Measurements from ENCODE around the gene ZFHX3. TPM values are rescaled to one million over a fixed set of nuclear protein-coding genes. Genes with fewer than 3 reads are reported as not detected.

Gene ZFHX3
- total and polyA plus RNA-seq, 2 donors (not counting 1 experiment from before 2014, with no cell fraction given), result 4.7 to 7.3 TPM

- no peaks in the 10 kb centered on the region for H3K27me3 ChIP-seq (ENCODE audit: control insufficient read depth, insufficient read depth, low read length)
- no peak for DNase-seq (ENCODE audit: low read depth in 2 of 2)
- H3K4me3 ChIP-seq (replicated peaks in 1 of 4; ENCODE audit: control extremely low read depth in 1 of 4, insufficient read depth in 1 of 4, low read depth in 3 of 4, low read length in 4 of 4), result no peak overlapping the region
- no peak overlapping the region for H3K4me2 ChIP-seq (ENCODE audit: extremely low read depth, insufficient read depth, low read length)
- H3K9me3 ChIP-seq (ENCODE audit: control insufficient read depth, insufficient read depth, low read depth, low read length), result no peaks in the 10 kb centered on the region
- no peak overlapping the region for H2AFZ ChIP-seq (ENCODE audit: low read length)
- no peaks in the 10 kb centered on the region for H3K36me3 ChIP-seq (ENCODE audit: control insufficient read depth, insufficient read depth, low read length)
- peaks cover 57% of the 10 kb centered on the region for H3K79me2 ChIP-seq (ENCODE audit: control insufficient read depth, insufficient read depth, low read length)
- no peak overlapping the region for H3K9ac ChIP-seq (ENCODE audit: insufficient read depth, low read length)
- no peaks in the 10 kb centered on the region for H4K20me1 ChIP-seq (ENCODE audit: control insufficient read depth, extremely low read depth, insufficient read depth, low read length)
- no peak overlapping the region for H3K27ac ChIP-seq (ENCODE audit: insufficient read depth, low read length)
- TF ChIP-seq CTCF (conservative IDR thresholded peaks at IDR 0.05 in 1 of 2, IDR thresholded peaks at IDR 0.05 in 1 of 2; ENCODE audit: low read depth in 1 of 2, low read length in 2 of 2) (no peak), EZH2 (IDR thresholded peaks at IDR 0.05; ENCODE audit: low read length, missing control alignments) (no peak)
- H3K4me1 ChIP-seq (ENCODE audit: control insufficient read depth, extremely low read depth, insufficient read depth, low read length), result peaks cover 20% of the 10 kb centered on the region
These were observed 105.9 kb downstream of the ZFHX3 start for GRCh38 chr16:72942021-72942420.

DNA sequence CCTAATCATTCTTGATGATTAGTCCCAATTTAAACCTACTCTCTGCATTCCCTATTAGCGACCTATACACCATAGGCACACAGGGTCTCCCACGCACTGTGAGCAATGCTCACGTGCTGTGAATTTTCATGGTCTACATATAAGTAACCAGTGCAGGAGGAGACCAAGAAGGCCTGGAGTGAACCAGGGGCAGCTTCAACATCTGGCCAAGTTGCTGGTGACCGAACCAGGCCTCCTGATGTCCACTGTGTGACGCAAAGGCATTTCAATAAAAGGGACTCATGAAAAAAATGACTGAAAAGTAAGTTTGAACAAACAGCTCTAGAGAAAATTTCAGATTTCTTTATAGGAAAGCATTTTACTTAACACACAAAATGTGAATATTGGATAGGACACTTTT is 107.0 kb downstream of the ZFHX3 start:
- Histone ChIP-seq H3K36me3 (ENCODE audit: control insufficient read depth, insufficient read depth, low read length) (no peaks in the 10 kb centered on the region), H3K4me3 (replicated peaks in 1 of 4; ENCODE audit: control extremely low read depth in 1 of 4, insufficient read depth in 1 of 4, low read depth in 3 of 4, low read length in 4 of 4) (no peak overlapping the region), H3K27me3 (ENCODE audit: control insufficient read depth, insufficient read depth, low read length) (no peaks in the 10 kb centered on the region), H3K9me3 (ENCODE audit: control insufficient read depth, insufficient read depth, low read depth, low read length) (no peaks in the 10 kb centered on the region), H2AFZ (ENCODE audit: low read length) (no peak overlapping the region), H3K4me2 (ENCODE audit: extremely low read depth, insufficient read depth, low read length) (no peak overlapping the region), H3K9ac (ENCODE audit: insufficient read depth, low read length) (no peak overlapping the region), H3K79me2 (ENCODE audit: control insufficient read depth, insufficient read depth, low read length) (peaks cover 58% of the 10 kb centered on the region), H4K20me1 (ENCODE audit: control insufficient read depth, extremely low read depth, insufficient read depth, low read length) (peaks cover 2% of the 10 kb centered on the region), H3K27ac (ENCODE audit: insufficient read depth, low read length) (no peak overlapping the region), H3K4me1 (ENCODE audit: control insufficient read depth, extremely low read depth, insufficient read depth, low read length) (peaks cover 14% of the 10 kb centered on the region)
- no peak for DNase-seq (ENCODE audit: low read depth in 2 of 2)
- TF ChIP-seq CTCF (conservative IDR thresholded peaks at IDR 0.05 in 1 of 2, IDR thresholded peaks at IDR 0.05 in 1 of 2; ENCODE audit: low read depth in 1 of 2, low read length in 2 of 2), result no peak

DNA sequence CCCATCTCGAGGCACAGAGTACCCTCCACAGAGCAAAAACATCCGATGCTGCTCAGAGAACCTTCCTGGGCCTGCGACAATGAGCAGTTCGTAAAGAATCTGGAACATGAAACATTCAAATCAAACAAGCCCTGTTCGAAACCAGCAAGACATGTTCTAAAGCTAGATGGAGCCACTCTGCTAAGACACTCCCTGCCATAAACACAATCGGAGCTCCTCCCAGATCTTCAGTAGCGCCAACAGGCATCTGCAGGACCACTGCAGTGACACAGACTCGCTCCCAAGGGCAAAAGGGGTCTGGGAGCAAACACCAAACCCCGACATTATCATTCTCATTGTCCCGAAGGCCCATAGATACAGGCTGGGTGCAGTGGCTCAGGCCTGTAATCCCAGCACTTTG is 108.7 kb downstream of the ZFHX3 start:
- TF ChIP-seq CTCF (conservative IDR thresholded peaks at IDR 0.05 in 1 of 2, IDR thresholded peaks at IDR 0.05 in 1 of 2; ENCODE audit: low read depth in 1 of 2, low read length in 2 of 2), result peak; percentile 40 to 41
- TF ChIP-seq EZH2 (IDR thresholded peaks at IDR 0.05; ENCODE audit: low read length, missing control alignments), result no peak
- peak; percentile 42 to 80 for DNase-seq (ENCODE audit: low read depth in 2 of 2)
- Histone ChIP-seq H3K36me3 (ENCODE audit: control insufficient read depth, insufficient read depth, low read length) (no peaks in the 10 kb centered on the region), H4K20me1 (ENCODE audit: control insufficient read depth, extremely low read depth, insufficient read depth, low read length) (peaks cover 2% of the 10 kb centered on the region), H2AFZ (ENCODE audit: low read length) (no peak overlapping the region), H3K4me1 (ENCODE audit: control insufficient read depth, extremely low read depth, insufficient read depth, low read length) (peaks cover 14% of the 10 kb centered on the region), H3K4me2 (ENCODE audit: extremely low read depth, insufficient read depth, low read length) (peak overlapping the region; percentile 81), H3K27me3 (ENCODE audit: control insufficient read depth, insufficient read depth, low read length) (no peaks in the 10 kb centered on the region), H3K9me3 (ENCODE audit: control insufficient read depth, insufficient read depth, low read depth, low read length) (no peaks in the 10 kb centered on the region), H3K27ac (ENCODE audit: insufficient read depth, low read length) (peak overlapping the region; percentile 93), H3K4me3 (replicated peaks in 1 of 4; ENCODE audit: control extremely low read depth in 1 of 4, insufficient read depth in 1 of 4, low read depth in 3 of 4, low read length in 4 of 4) (peak overlapping the region in 3 of 4 experiments; percentile 3 to 47 (median 28)), H3K79me2 (ENCODE audit: control insufficient read depth, insufficient read depth, low read length) (peaks cover 57% of the 10 kb centered on the region), H3K9ac (ENCODE audit: insufficient read depth, low read length) (peak overlapping the region; percentile 60)

Data from fibroblast of lung (primary cell).